MM.1S (cell line): ENCODE data around the gene GAL3ST1.

Experiments
- DNase-seq: peaks from one replicate; pipeline ENCODE4 v3.0.0-alpha.2; 2015
- H2AFZ ChIP-seq: fragments of 300-600 bp; sonication (generic); 2 replicates; pipeline ENCODE4 v1.6.0; 2016; ENCODE audit warnings: antibody characterized with exemption, low read length
- H3F3A ChIP-seq: fragments of 300-600 bp; sonication (generic); 2 replicates; pipeline ENCODE4 v1.6.1; 2016; ENCODE audit warnings: mild to moderate bottlenecking, antibody characterized with exemption, low read length, moderate library complexity, mixed read lengths; ENCODE audit not compliant: insufficient read depth
- H3K27ac ChIP-seq: fragments of 300-600 bp; sonication (generic); 2 replicates; pipeline ENCODE4 v1.5.1; 2016; ENCODE audit warnings: mild to moderate bottlenecking, low read length
- H3K27me3 ChIP-seq: fragments of 300-600 bp; sonication (generic); replicated peaks from 2 replicates; pipeline ENCODE4 v1.6.0; 2016; ENCODE audit warnings: low read length; ENCODE audit not compliant: insufficient read depth
- H3K36me3 ChIP-seq: fragments of 300-600 bp; sonication (generic); replicated peaks from 2 replicates; pipeline ENCODE4 v1.6.1; 2016; ENCODE audit warnings: mild to moderate bottlenecking, low read length, mixed read lengths; ENCODE audit not compliant: insufficient read depth
- H3K4me1 ChIP-seq: fragments of 300-600 bp; sonication (generic); 2 replicates; pipeline ENCODE4 v1.6.1; 2016; ENCODE audit warnings: low read length, mixed read lengths
- H3K4me2 ChIP-seq: fragments of 300-600 bp; sonication (generic); 2 replicates; pipeline ENCODE4 v1.6.0; 2016; ENCODE audit warnings: low read depth, low read length
- H3K4me3 ChIP-seq: fragments of 300-600 bp; sonication (generic); 2 replicates; pipeline ENCODE4 v1.5.1; 2016; ENCODE audit warnings: low read length, mixed read lengths
- H3K79me2 ChIP-seq: fragments of 300-600 bp; sonication (generic); 2 replicates; pipeline ENCODE4 v1.6.1; 2016; ENCODE audit warnings: mixed run types, low read length, mixed read lengths
- H3K9ac ChIP-seq: fragments of 300-600 bp; sonication (generic); 2 replicates; pipeline ENCODE4 v1.6.1; 2016; ENCODE audit warnings: low read length, mixed read lengths
- H3K9me2 ChIP-seq: fragments of 300-600 bp; sonication (generic); replicated peaks from 2 replicates; pipeline ENCODE4 v1.6.1; 2016; ENCODE audit warnings: mild to moderate bottlenecking, low read length, mixed read lengths; ENCODE audit not compliant: insufficient read depth
- H3K9me3 ChIP-seq: fragments of 300-600 bp; sonication (generic); replicated peaks from 2 replicates; pipeline ENCODE4 v1.6.1; 2016; ENCODE audit warnings: mild to moderate bottlenecking, low read length, mixed read lengths; ENCODE audit not compliant: insufficient read depth
- H4K20me1 ChIP-seq: fragments of 300-600 bp; sonication (generic); 2 replicates; pipeline ENCODE4 v1.6.1; 2016; ENCODE audit warnings: mild to moderate bottlenecking, low read length, moderate library complexity, mixed read lengths; ENCODE audit not compliant: insufficient read depth
- EZH2 ChIP-seq: fragments of 300-600 bp; sonication (generic); optimal IDR thresholded peaks from 2 replicates; pipeline ENCODE3; 2017; ENCODE audit warnings: low read depth, mild to moderate bottlenecking, antibody characterized with exemption, low read length, mixed read lengths
- EZH2phosphoT487 ChIP-seq: fragments of 300-600 bp; sonication (generic); IDR thresholded peaks from 2 replicates; pipeline ENCODE4 v1.6.1; 2018; ENCODE audit warnings: antibody characterized with exemption, low read length
- TF ChIP-seq, protein P1 (sequence below): fragments of 300-600 bp; sonication (generic); IDR thresholded peaks from 2 replicates; pipeline ENCODE4 v1.5.1; 2016; ENCODE audit warnings: antibody characterized with exemption, low read length, mixed read lengths

The GAL3ST1 gene

GRCh38 chr22:30521368-30522156 lies 52.9 kb downstream of the GAL3ST1 start:
- Histone ChIP-seq H4K20me1 (no peaks in the 10 kb centered on the region), H3K27ac (no peak overlapping the region), H3K4me3 (no peak overlapping the region), H3K9me2 (no peaks in the 10 kb centered on the region), H3K79me2 (no peaks in the 10 kb centered on the region), H3K9me3 (no peaks in the 10 kb centered on the region), H3K9ac (no peak overlapping the region), H3F3A (no peaks in the 10 kb centered on the region), H3K36me3 (no peaks in the 10 kb centered on the region), H3K27me3 (peaks cover 23% of the 10 kb centered on the region), H3K4me1 (no peaks in the 10 kb centered on the region), H2AFZ (no peak overlapping the region), H3K4me2 (no peak overlapping the region)
- TF ChIP-seq, protein P1, sequence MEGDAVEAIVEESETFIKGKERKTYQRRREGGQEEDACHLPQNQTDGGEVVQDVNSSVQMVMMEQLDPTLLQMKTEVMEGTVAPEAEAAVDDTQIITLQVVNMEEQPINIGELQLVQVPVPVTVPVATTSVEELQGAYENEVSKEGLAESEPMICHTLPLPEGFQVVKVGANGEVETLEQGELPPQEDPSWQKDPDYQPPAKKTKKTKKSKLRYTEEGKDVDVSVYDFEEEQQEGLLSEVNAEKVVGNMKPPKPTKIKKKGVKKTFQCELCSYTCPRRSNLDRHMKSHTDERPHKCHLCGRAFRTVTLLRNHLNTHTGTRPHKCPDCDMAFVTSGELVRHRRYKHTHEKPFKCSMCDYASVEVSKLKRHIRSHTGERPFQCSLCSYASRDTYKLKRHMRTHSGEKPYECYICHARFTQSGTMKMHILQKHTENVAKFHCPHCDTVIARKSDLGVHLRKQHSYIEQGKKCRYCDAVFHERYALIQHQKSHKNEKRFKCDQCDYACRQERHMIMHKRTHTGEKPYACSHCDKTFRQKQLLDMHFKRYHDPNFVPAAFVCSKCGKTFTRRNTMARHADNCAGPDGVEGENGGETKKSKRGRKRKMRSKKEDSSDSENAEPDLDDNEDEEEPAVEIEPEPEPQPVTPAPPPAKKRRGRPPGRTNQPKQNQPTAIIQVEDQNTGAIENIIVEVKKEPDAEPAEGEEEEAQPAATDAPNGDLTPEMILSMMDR: no peak
- TF ChIP-seq EZH2phosphoT487 (no peak), EZH2 (no peak)
- no peak for DNase-seq

DNA sequence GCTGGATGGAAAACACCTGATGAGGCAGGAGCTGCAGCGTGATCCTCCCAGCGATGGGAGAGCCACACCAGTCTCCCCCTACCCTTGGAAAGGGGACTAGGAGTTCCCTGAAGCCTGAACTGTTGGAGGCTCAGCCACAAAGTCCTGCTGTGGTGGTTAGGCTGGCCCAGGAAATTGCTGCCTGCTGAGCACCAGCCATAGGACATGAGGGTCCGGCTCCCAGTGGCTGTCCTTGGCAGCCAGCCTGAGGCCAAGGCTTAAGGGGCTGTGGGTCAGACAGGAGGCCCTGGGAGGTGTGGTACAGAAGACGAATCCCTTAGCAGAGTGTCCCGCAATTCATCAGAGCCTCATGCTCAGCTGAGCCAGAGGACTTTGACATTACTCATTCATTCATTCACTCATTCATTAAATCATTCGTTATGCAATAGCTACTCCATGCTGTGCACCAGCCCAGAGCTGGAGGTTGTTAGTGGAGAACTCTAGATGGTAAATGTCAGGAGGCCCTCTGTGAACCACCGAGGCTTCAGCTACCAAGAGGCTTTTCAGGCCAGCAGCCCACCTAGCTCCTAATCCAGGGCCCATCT lies 54.5 kb downstream of the GAL3ST1 start:
- H4K20me1 ChIP-seq: no peaks in the 10 kb centered on the region
- no peak overlapping the region for H3K9ac ChIP-seq
- no peak overlapping the region for H3K4me2 ChIP-seq
- TF ChIP-seq, protein P1: no peak
- no peak for TF ChIP-seq EZH2
- H3K27ac ChIP-seq: no peak overlapping the region
- DNase-seq: no peak
- H3K9me2 ChIP-seq: no peaks in the 10 kb centered on the region
- H3K4me1 ChIP-seq: no peaks in the 10 kb centered on the region
- H2AFZ ChIP-seq: no peak overlapping the region
- H3K79me2 ChIP-seq: no peaks in the 10 kb centered on the region
- no peaks in the 10 kb centered on the region for H3K9me3 ChIP-seq
- no peaks in the 10 kb centered on the region for H3K36me3 ChIP-seq
- no peaks in the 10 kb centered on the region for H3F3A ChIP-seq
- no peak overlapping the region for H3K4me3 ChIP-seq
- H3K27me3 ChIP-seq: peaks cover 24% of the 10 kb centered on the region

DNA sequence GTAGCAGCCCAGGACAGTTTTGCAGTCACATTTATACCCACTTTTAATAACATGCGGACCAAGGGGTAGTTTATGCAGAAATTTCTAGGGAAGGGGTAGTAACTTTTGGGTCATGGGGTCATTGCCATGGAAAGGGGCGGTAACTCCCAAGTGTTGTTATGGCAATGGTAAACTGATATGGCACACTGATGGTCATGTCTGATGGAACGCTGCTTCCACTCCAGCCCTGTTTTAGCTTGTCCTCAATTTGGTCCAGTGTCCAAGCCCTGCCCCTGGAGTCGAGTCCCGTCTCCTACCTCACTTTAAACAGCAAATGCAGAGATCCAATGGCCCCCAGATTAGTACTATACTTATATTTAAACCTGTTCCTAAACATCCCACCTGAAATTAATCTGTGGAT lies 57.7 kb downstream of the GAL3ST1 start:
- Histone ChIP-seq H2AFZ (no peak overlapping the region), H3K9me2 (no peaks in the 10 kb centered on the region), H3K4me1 (no peaks in the 10 kb centered on the region), H4K20me1 (no peaks in the 10 kb centered on the region), H3F3A (no peaks in the 10 kb centered on the region), H3K79me2 (no peaks in the 10 kb centered on the region), H3K27ac (no peak overlapping the region), H3K9ac (no peak overlapping the region), H3K27me3 (peaks cover 27% of the 10 kb centered on the region), H3K36me3 (no peaks in the 10 kb centered on the region), H3K4me2 (no peak overlapping the region), H3K4me3 (no peak overlapping the region), H3K9me3 (no peaks in the 10 kb centered on the region)
- TF ChIP-seq, protein P1: no peak
- TF ChIP-seq EZH2 (no peak), EZH2phosphoT487 (no peak)
- no peak for DNase-seq
